Ovary (tissue), 9 donors: Measurements from ENCODE around the gene SPOCK1. TPM values are rescaled to one million over a fixed set of nuclear protein-coding genes. Genes with fewer than 3 reads are reported as not detected.

Experiments
- DNase-seq, 5 donors: peaks; one replicate each; pipeline ENCODE4 v3.0.0-alpha.2; 2019 to 2020
- H3K27ac ChIP-seq, 2 donors: fragments of 200-600 bp; one replicate each; pipeline versions ENCODE4 v1.5.1 to v1.8.0; 2019 to 2022
- H3K27me3 ChIP-seq: fragments of 200-600 bp; one replicate; pipeline ENCODE4 v1.8.0; 2022
- H3K36me3 ChIP-seq: fragments of 200-600 bp; sonication (generic); one replicate; pipeline ENCODE4 v1.5.1; 2019
- H3K4me1 ChIP-seq: one replicate; pipeline ENCODE4 v1.8.1; 2013; ENCODE audit warnings: mild to moderate bottlenecking, moderate library complexity; ENCODE audit not compliant: insufficient read depth
- H3K4me3 ChIP-seq: fragments of 200-600 bp; sonication (generic); one replicate; pipeline ENCODE4 v1.5.1; 2017
- H3K9me3 ChIP-seq, 2 donors: fragments of 200-600 bp in 1 of 2; sonication (generic) in 1 of 2; one replicate each; pipeline versions ENCODE4 v1.5.1 to v1.8.1; 2013 to 2019; ENCODE audit warnings: mild to moderate bottlenecking in 1 of 2, moderate library complexity in 1 of 2
- EP300 ChIP-seq: sonication (generic); formaldehyde crosslinking; IDR thresholded peaks from one replicate; pipeline ENCODE4 v1.6.1; 2017; ENCODE audit warnings: antibody characterized with exemption
- POLR2A ChIP-seq: fragments of 450-650 bp; IDR thresholded peaks from one replicate; pipeline ENCODE4 v1.6.1; 2017; ENCODE audit warnings: antibody characterized with exemption, mild to moderate bottlenecking, moderate library complexity
- WGBS, 3 donors: extraction: QIAGEN DNeasy Blood & Tissue Kit in 1 of 3; methylation state at CpG; one replicate each; pipeline versions ENCODE4 v1.1.5 to v1.1.7; 2013 to 2017; 5-methylcytosine and 5-hydroxymethylcytosine counted together
- intact Hi-C, 4 donors: fragments of 100-400 bp; cut with DNase I; formaldehyde crosslinking; loops; one replicate each; pipeline versions ENCODE4 v1.11.0 to v1.15.1; 2022 to 2023
- polyA plus RNA-seq, 2 donors: library from polyadenylated mRNA; stranded (reverse); fragments of 200-250 nt in 1 of 2; fragments of 350-450 nt in 1 of 2; fragmentation: Illumina TruSeq in 1 of 2; extraction: RNeasy Lipid Tissue Mini Kit (QIAGEN cat#74804) in 1 of 2; gene quantifications; one replicate each; pipeline ENCODE4 v1.2.3, GENCODE V29; 2013 to 2014
- total RNA-seq, 7 donors: library from RNA; depleted of rRNA in 2 of 7; stranded (reverse); fragments of >200 nt in 2 of 7; fragmentation: NEBNext Ultra II Directional in 3 of 7; extraction: Animal tissue kit (Norgen Biotek cat#: 25700) in 3 of 7; gene quantifications; one replicate each; pipeline versions ENCODE4 v1.1.0 to v1.2.4, GENCODE V29; 2016 to 2023
- TF ChIP-seq, protein P1 (sequence below), 3 donors: fragments of 450-650 bp in 2 of 3; fragments of 200-600 bp in 1 of 3; IDR thresholded peaks; one replicate each; pipeline versions ENCODE4 v1.5.1 to v1.8.0; 2016 to 2022; ENCODE audit warnings: antibody characterized with exemption in 3 of 3, mild to moderate bottlenecking in 1 of 3
- donor health status: DM: no; HTN: no; CAD: no; lungs with moderate emphysema.
- donor health status: DM: no; HTN: no; CAD: no.
- donor health status: Bipolar disorder and iron deficiency.
- donor health status: DM: yes; HTN: yes; CAD: no.
- donor health status: DM: no; HTN: no; CAD: no.
- donor health status: DM: yes; HTN: yes; CAD: no.

Gene SPOCK1
- total and polyA plus RNA-seq, 9 donors = 1.3 to 42.6 (median 10.8) TPM

DNA sequence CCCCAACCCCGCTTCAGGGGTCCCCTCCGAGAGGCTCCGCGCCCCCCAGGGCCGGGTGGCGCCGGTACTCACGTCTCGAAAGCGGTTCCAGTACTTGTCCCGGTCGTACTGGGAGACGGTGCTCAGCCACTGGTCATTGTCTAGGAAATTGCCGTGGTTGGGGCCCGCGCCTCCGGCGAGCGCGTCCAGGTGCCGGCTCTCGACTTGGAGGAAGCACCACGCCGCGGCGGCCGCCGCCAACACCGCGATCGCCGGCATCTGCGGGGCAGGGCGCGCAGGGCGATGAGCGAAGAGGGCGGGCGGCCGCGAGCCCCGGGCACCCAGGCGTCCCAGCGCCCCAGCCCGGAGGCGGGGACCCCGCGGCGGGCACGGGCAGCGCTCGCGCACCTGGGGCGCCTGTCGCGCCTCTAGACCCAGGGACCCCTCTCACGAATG, 808 bp downstream of the SPOCK1 start:
- peak in 1 of 5 donors; percentile 35 for DNase-seq
- no peak overlapping the region for H3K27ac ChIP-seq
- H3K36me3 ChIP-seq = no peaks in the 10 kb centered on the region
- TF ChIP-seq EP300 (no peak), POLR2A (no peak)
- TF ChIP-seq, protein P1, sequence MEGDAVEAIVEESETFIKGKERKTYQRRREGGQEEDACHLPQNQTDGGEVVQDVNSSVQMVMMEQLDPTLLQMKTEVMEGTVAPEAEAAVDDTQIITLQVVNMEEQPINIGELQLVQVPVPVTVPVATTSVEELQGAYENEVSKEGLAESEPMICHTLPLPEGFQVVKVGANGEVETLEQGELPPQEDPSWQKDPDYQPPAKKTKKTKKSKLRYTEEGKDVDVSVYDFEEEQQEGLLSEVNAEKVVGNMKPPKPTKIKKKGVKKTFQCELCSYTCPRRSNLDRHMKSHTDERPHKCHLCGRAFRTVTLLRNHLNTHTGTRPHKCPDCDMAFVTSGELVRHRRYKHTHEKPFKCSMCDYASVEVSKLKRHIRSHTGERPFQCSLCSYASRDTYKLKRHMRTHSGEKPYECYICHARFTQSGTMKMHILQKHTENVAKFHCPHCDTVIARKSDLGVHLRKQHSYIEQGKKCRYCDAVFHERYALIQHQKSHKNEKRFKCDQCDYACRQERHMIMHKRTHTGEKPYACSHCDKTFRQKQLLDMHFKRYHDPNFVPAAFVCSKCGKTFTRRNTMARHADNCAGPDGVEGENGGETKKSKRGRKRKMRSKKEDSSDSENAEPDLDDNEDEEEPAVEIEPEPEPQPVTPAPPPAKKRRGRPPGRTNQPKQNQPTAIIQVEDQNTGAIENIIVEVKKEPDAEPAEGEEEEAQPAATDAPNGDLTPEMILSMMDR (IDR thresholded peaks at IDR 0.05) = no peak
- peak overlapping the region; percentile 38 for H3K4me3 ChIP-seq
- 3 to 4% (median 4%) methylated on average over 16 to 57 of the region's 57 CpGs for WGBS, 3 donors
- no peaks in the 10 kb centered on the region for H3K4me1 ChIP-seq
- no peaks in the 10 kb centered on the region for H3K9me3 ChIP-seq
- no peaks in the 10 kb centered on the region for H3K27me3 ChIP-seq
- intact Hi-C loops = no loop called here

DNA sequence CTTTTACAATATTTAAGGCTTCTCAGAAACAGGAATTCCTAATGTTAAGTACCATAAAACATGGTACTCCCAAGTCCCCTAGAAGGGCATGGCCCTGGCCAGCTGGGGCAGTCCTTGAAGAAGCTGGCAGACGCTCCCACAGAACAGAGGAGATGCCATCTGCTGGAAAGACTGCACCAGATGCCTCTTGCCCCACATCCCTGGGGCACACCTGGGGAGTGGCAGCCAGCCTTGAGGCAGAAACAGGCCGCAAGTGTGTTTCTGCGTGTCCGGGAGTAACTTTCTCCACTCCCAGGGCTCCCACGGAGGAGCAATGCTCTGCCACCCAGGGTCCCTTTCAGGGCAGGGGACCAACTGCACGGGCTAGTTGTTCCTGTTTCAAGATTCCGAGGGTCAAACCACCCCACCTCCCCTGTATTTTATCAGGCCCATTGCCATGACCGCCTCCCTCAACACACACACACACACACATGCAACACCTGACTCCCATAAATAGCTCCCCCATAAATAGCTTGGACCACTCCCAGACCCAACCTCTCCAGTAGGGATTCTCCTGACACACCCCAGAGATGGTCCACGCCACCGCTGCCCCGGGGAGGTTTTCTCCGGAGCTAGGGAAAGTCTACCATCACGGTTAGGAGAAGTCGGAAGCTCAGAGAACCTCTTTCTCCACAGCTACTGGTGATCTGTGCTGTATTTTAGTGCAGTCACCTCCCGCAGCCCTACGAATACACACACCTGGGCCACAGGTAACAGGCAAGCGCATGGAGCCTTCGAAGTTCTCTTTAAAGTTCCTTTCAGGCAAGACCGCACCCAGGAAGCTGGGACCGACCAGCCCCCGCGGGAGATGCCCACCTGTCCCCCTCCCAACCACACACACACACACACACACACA, 1.5 kb downstream of the SPOCK1 start:
- peak overlapping the region; percentile 18 for H3K4me3 ChIP-seq
- intact Hi-C loops = no loop called here
- H3K27me3 ChIP-seq = no peaks in the 10 kb centered on the region
- no peaks in the 10 kb centered on the region for H3K36me3 ChIP-seq
- DNase-seq = no peak
- WGBS, 3 donors = 66 to 68% (median 67%) methylated on average over 22 of the region's 22 CpGs
- no peak overlapping the region for H3K27ac ChIP-seq
- TF ChIP-seq, protein P1 (IDR thresholded peaks at IDR 0.05) = no peak
- TF ChIP-seq EP300 = no peak
- TF ChIP-seq POLR2A = no peak
- H3K4me1 ChIP-seq = no peaks in the 10 kb centered on the region
- H3K9me3 ChIP-seq = no peaks in the 10 kb centered on the region

- Histone ChIP-seq H3K4me1 (no peaks in the 10 kb centered on the region), H3K27ac (no peak overlapping the region), H3K36me3 (no peaks in the 10 kb centered on the region), H3K9me3 (no peaks in the 10 kb centered on the region), H3K4me3 (no peak overlapping the region), H3K27me3 (no peaks in the 10 kb centered on the region)
- DNase-seq = no peak
- intact Hi-C loops = no loop called here
- 58 to 70% (median 70%) methylated on average over 1 of the region's 1 CpG for WGBS, 3 donors
- TF ChIP-seq, protein P1 (IDR thresholded peaks at IDR 0.05) = no peak
- TF ChIP-seq POLR2A = no peak
- no peak for TF ChIP-seq EP300
These were observed 2.2 kb downstream of the SPOCK1 start for GRCh38 chr5:137496919-137497318.

- intact Hi-C loops = no loop called here
These were observed 6.8 kb downstream of the SPOCK1 start for GRCh38 chr5:137492331-137492730.

More at GRCh38 chr5:137492331-137492730, 6.8 kb downstream of the SPOCK1 start:
- TF ChIP-seq, protein P1 (IDR thresholded peaks at IDR 0.05) = no peak
- no peak for TF ChIP-seq EP300
- no peak for TF ChIP-seq POLR2A
- Histone ChIP-seq H3K4me3 (no peak overlapping the region), H3K4me1 (no peaks in the 10 kb centered on the region), H3K27me3 (no peaks in the 10 kb centered on the region), H3K27ac (no peak overlapping the region), H3K36me3 (no peaks in the 10 kb centered on the region), H3K9me3 (no peaks in the 10 kb centered on the region)
- DNase-seq = no peak
- WGBS, 3 donors = 81 to 94% (median 90%) methylated on average over 1 of the region's 1 CpG
